ENCODE data around the gene ZNF677. TPM values are rescaled to one million over a fixed set of nuclear protein-coding genes. Genes with fewer than 3 reads are reported as not detected.
A peak's percentile ranks its signal among the peaks of the same experiment; 100 is the strongest.
"Not testable (repeated sequence)": the region's sequence is repeated elsewhere in the genome, so short reads cannot be mapped to it uniquely, and the experiment has no call there.

Gene ZNF677
- polyA plus RNA-seq = 10 to 100 TPM; 16.6 to 36.1 (median 30.6) TPM

- Mint-ChIP-seq H3K27ac (peak within 1 kb of the TSS; percentile 74 to 91 (median 82)), H3K9me3 (peaks cover 22 to 70% (median 41%) of the 10 kb centered on the region in 6 donors), H3K4me1 (peaks cover 14 to 15% of the 10 kb centered on the region in 2 donors), H3K36me3 (peaks cover 31 to 37% (median 33%) of the 10 kb centered on the region in 3 donors), H3K4me3 (peak within 1 kb of the TSS; percentile 89 to 93 (median 91)), H3K27me3 (ENCODE audit: low read depth in 3 of 3) (peaks cover 0 to 7% (median 5%) of the 10 kb centered on the region in 3 donors)
- DNase-seq = peak; percentile 85 to 90 (median 86)
Observed at GRCh38 chr19:53254411-53255341, at the start of gene ZNF677. Gene ZNF677, minus strand, starts transcription at chr19:53254873. Its CDS starts 3,323 bp downstream, at chr19:53251550.

GRCh38 chr19:53301341-53301740 is 46.7 kb upstream of the ZNF677 start:
- peaks cover 2 to 14% (median 8%) of the 10 kb centered on the region in 6 donors for H3K9me3 Mint-ChIP-seq
- not testable (repeated sequence) for H3K36me3 Mint-ChIP-seq, H3K4me3 Mint-ChIP-seq

GRCh38 chr19:53294786-53295441 is 40.2 kb upstream of the ZNF677 start:
- H3K4me3 Mint-ChIP-seq = no peak overlapping the region
- H3K36me3 Mint-ChIP-seq = peaks cover 0 to 5% (median 3%) of the 10 kb centered on the region in 3 donors
- H3K9me3 Mint-ChIP-seq = peaks cover 33 to 65% (median 42%) of the 10 kb centered on the region in 6 donors
- peaks cover 0 to 9% (median 6%) of the 10 kb centered on the region in 3 donors for H3K27me3 Mint-ChIP-seq (ENCODE audit: low read depth in 3 of 3)
- DNase-seq = no peak
- H3K27ac Mint-ChIP-seq = no peak overlapping the region
- no peaks in the 10 kb centered on the region for H3K4me1 Mint-ChIP-seq

More at GRCh38 chr19:53301341-53301740, 46.7 kb upstream of the ZNF677 start:
- not testable (repeated sequence) for DNase-seq; H3K27ac Mint-ChIP-seq; H3K27me3 Mint-ChIP-seq (ENCODE audit: low read depth in 3 of 3); H3K4me1 Mint-ChIP-seq

- H3K9me3 Mint-ChIP-seq = peaks cover 32 to 71% (median 44%) of the 10 kb centered on the region in 6 donors
- no peaks in the 10 kb centered on the region for H3K4me1 Mint-ChIP-seq
- no peak overlapping the region for H3K4me3 Mint-ChIP-seq
- H3K27ac Mint-ChIP-seq = no peak overlapping the region
- no peak for DNase-seq
- peaks cover 0 to 5% (median 4%) of the 10 kb centered on the region in 3 donors for H3K36me3 Mint-ChIP-seq
- peaks cover 0 to 8% (median 5%) of the 10 kb centered on the region in 3 donors for H3K27me3 Mint-ChIP-seq (ENCODE audit: low read depth in 3 of 3)
Observed at GRCh38 chr19:53290758-53291549, 36.3 kb upstream of the ZNF677 start.

GRCh38 chr19:53285087-53285486 is 30.4 kb upstream of the ZNF677 start:
- no peak for DNase-seq
- Mint-ChIP-seq H3K4me1 (no peaks in the 10 kb centered on the region), H3K4me3 (no peak overlapping the region), H3K27ac (no peak overlapping the region), H3K36me3 (peaks cover 3 to 6% (median 4%) of the 10 kb centered on the region in 3 donors), H3K27me3 (ENCODE audit: low read depth in 3 of 3) (peaks cover 0 to 1% (median 0%) of the 10 kb centered on the region in 3 donors), H3K9me3 (peaks cover 6 to 36% (median 17%) of the 10 kb centered on the region in 6 donors)

- H3K4me3 Mint-ChIP-seq; H3K4me1 Mint-ChIP-seq; H3K27ac Mint-ChIP-seq; DNase-seq; H3K36me3 Mint-ChIP-seq; H3K27me3 Mint-ChIP-seq (ENCODE audit: low read depth in 3 of 3): not testable (repeated sequence)
- H3K9me3 Mint-ChIP-seq = peaks cover 2 to 32% (median 10%) of the 10 kb centered on the region in 6 donors
Observed at GRCh38 chr19:53281947-53282346, 27.3 kb upstream of the ZNF677 start.

GRCh38 chr19:53275480-53275879 is 20.8 kb upstream of the ZNF677 start:
- peaks cover 0 to 11% (median 0%) of the 10 kb centered on the region in 3 donors for H3K36me3 Mint-ChIP-seq
- no peak overlapping the region for H3K27ac Mint-ChIP-seq
- no peaks in the 10 kb centered on the region for H3K4me1 Mint-ChIP-seq
- no peak for DNase-seq
- no peak overlapping the region for H3K4me3 Mint-ChIP-seq
- H3K27me3 Mint-ChIP-seq (ENCODE audit: low read depth in 3 of 3) = peaks cover 2 to 10% (median 6%) of the 10 kb centered on the region in 3 donors
- H3K9me3 Mint-ChIP-seq = peaks cover 7 to 43% (median 22%) of the 10 kb centered on the region in 6 donors

GRCh38 chr19:53272044-53272443 is 17.4 kb upstream of the ZNF677 start:
- Mint-ChIP-seq H3K27me3 (ENCODE audit: low read depth in 3 of 3) (peaks cover 0 to 8% (median 6%) of the 10 kb centered on the region in 3 donors), H3K9me3 (peaks cover 8 to 36% (median 25%) of the 10 kb centered on the region in 6 donors), H3K4me1 (no peaks in the 10 kb centered on the region), H3K27ac (no peak overlapping the region), H3K36me3 (peaks cover 0 to 9% (median 0%) of the 10 kb centered on the region in 3 donors), H3K4me3 (no peak overlapping the region)
- no peak for DNase-seq

GRCh38 chr19:53269861-53270260 is 15.2 kb upstream of the ZNF677 start:
- DNase-seq; H3K27me3 Mint-ChIP-seq (ENCODE audit: low read depth in 3 of 3); H3K4me3 Mint-ChIP-seq; H3K27ac Mint-ChIP-seq; H3K4me1 Mint-ChIP-seq: not testable (repeated sequence)
- Mint-ChIP-seq H3K9me3 (peaks cover 10 to 47% (median 25%) of the 10 kb centered on the region in 6 donors), H3K36me3 (peaks cover 0 to 11% (median 0%) of the 10 kb centered on the region in 3 donors)

GRCh38 chr19:53267623-53268022 is 12.9 kb upstream of the ZNF677 start, which contains the start of gene VN1R4:
Gene VN1R4, minus strand, starts transcription at chr19:53267723. Its CDS starts 58 bp downstream, at chr19:53267665.
- not testable (repeated sequence) for H3K4me1 Mint-ChIP-seq; H3K27me3 Mint-ChIP-seq (ENCODE audit: low read depth in 3 of 3); H3K27ac Mint-ChIP-seq; H3K4me3 Mint-ChIP-seq; DNase-seq
- H3K9me3 Mint-ChIP-seq = peaks cover 8 to 58% (median 20%) of the 10 kb centered on the region in 6 donors
- H3K36me3 Mint-ChIP-seq = peaks cover 0 to 11% (median 0%) of the 10 kb centered on the region in 3 donors

GRCh38 chr19:53257715-53258342 is 3.2 kb upstream of the ZNF677 start, which contains the start of gene VN1R2:
Gene VN1R2, plus strand, starts transcription at chr19:53258292. Its CDS starts 84 bp downstream, at chr19:53258376.
- Mint-ChIP-seq H3K36me3 (peaks cover 4 to 11% (median 8%) of the 10 kb centered on the region in 3 donors), H3K9me3 (peaks cover 8 to 58% (median 33%) of the 10 kb centered on the region in 6 donors), H3K4me1 (peaks cover 14 to 15% of the 10 kb centered on the region in 2 donors)
- H3K27ac Mint-ChIP-seq; H3K4me3 Mint-ChIP-seq; H3K27me3 Mint-ChIP-seq (ENCODE audit: low read depth in 3 of 3); DNase-seq: not testable (repeated sequence)

- Mint-ChIP-seq H3K4me1 (no peaks in the 10 kb centered on the region), H3K27me3 (ENCODE audit: low read depth in 3 of 3) (peaks cover 0 to 2% (median 1%) of the 10 kb centered on the region in 3 donors), H3K36me3 (peaks cover 72 to 92% (median 80%) of the 10 kb centered on the region in 3 donors), H3K4me3 (no peak overlapping the region), H3K27ac (no peak overlapping the region), H3K9me3 (peaks cover 45 to 91% (median 83%) of the 10 kb centered on the region in 6 donors)
- DNase-seq = no peak
Observed at GRCh38 chr19:53246498-53246897, 8.2 kb downstream of the ZNF677 start.
